ENCODE measurements around the gene CLIC4.

DNA sequence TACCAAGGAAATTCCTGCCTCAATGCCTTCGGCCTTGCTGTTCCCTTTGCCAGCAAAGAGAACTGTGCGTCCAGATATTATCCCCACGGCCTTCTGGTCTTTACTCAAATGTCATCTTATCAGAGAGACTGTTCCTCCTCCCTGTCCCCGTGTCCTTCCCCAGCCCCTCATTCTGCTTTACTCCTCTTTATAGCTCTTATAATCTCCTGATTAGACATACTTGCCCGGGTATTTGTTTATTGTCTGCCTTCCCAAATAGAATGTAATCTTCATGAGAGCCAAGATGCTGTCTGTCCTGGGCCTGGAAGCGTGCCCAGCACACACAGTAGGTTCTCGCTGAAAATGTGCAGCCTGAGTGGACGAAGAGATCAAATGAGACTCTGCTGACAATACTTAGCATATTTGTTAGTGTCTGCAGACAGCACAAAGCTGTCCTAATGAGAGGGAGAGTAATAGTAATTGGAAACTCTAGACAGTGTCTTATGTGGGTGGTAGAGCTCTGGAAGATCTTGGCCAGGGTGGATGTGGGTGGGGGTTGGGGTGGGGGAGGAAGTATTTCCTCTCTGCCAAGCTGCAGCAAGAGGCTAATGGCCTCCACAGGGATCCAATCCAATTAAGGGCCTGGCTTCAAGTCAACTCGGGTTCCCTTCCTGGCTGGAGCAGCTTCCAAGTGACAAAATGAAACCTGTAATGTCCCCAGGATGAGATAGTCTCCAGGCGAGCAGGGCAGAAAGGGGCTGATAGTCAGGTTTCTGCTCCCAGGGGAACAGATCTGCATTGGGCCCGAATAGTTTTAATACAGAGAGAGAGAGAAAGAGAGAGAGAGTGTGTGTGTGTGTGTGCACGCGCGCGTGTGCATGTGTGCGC is 9.5 kb upstream of the CLIC4 start:
- TF ChIP-seq POLR2AphosphoS5 (IDR thresholded peaks at IDR 0.05; ENCODE audit: low read depth, low read length) (no peak), POLR2A (IDR thresholded peaks at IDR 0.05; ENCODE audit: low read depth, low read length) (no peak)
